HG02885 (cell line): Measurements from ENCODE around the gene HYAL3.

ENCODE experiments used
- ATAC-seq: cut with Tn5 transposase; IDR thresholded peaks from one replicate; pipeline ENCODE4 v1.9.1; 2021; ENCODE audit warnings: mild to moderate bottlenecking; ENCODE audit not compliant: unreplicated experiment, poor library complexity

HYAL3 gene

GRCh38 chr3:50331364-50331907, 32.2 kb upstream of the HYAL3 start:
- no peak for ATAC-seq

- no peak for ATAC-seq
Observed at GRCh38 chr3:50330330-50330729, 31.1 kb upstream of the HYAL3 start.

GRCh38 chr3:50327943-50328691, 28.9 kb upstream of the HYAL3 start, which contains the start of gene TUSC2:
TSS of gene TUSC2 (minus strand) at chr3:50328223. CDS start at chr3:50328099, 124 bp downstream.
- ATAC-seq: peak; percentile 91

- ATAC-seq: no peak
Observed at GRCh38 chr3:50327129-50327528, 27.9 kb upstream of the HYAL3 start.

- ATAC-seq: no peak
Observed at GRCh38 chr3:50326182-50326541, 27.0 kb upstream of the HYAL3 start.

- no peak for ATAC-seq
Observed at GRCh38 chr3:50325497-50326181, 26.4 kb upstream of the HYAL3 start.

GRCh38 chr3:50325113-50325480, 25.9 kb upstream of the HYAL3 start:
- no peak for ATAC-seq

- no peak for ATAC-seq
Observed at GRCh38 chr3:50324351-50325112, 25.3 kb upstream of the HYAL3 start.

- no peak for ATAC-seq
Observed at GRCh38 chr3:50323614-50324199, 24.5 kb upstream of the HYAL3 start.

- no peak for ATAC-seq
Observed at GRCh38 chr3:50323092-50323600, 23.9 kb upstream of the HYAL3 start.

GRCh38 chr3:50322386-50323091, 23.3 kb upstream of the HYAL3 start, which contains the start of gene HYAL2:
TSS of gene HYAL2 (minus strand) at chr3:50322745. CDS start at chr3:50320489, 2,256 bp downstream.
- no peak for ATAC-seq

- ATAC-seq: no peak
Observed at GRCh38 chr3:50322115-50322385, 22.8 kb upstream of the HYAL3 start.

GRCh38 chr3:50321336-50322114, 22.3 kb upstream of the HYAL3 start:
- ATAC-seq: peak; percentile 83

GRCh38 chr3:50320853-50321335, 21.7 kb upstream of the HYAL3 start:
- ATAC-seq: peak; percentile 56

- ATAC-seq: no peak
Observed at GRCh38 chr3:50319894-50320625, 20.9 kb upstream of the HYAL3 start.

GRCh38 chr3:50319181-50319893, 20.1 kb upstream of the HYAL3 start:
- ATAC-seq: no peak

- no peak for ATAC-seq
Observed at GRCh38 chr3:50318615-50319014, 19.4 kb upstream of the HYAL3 start.

- no peak for ATAC-seq
Observed at GRCh38 chr3:50318163-50318562, 19.0 kb upstream of the HYAL3 start.
